ENCODE results near the gene SRBD1.

The SRBD1 gene

DNA sequence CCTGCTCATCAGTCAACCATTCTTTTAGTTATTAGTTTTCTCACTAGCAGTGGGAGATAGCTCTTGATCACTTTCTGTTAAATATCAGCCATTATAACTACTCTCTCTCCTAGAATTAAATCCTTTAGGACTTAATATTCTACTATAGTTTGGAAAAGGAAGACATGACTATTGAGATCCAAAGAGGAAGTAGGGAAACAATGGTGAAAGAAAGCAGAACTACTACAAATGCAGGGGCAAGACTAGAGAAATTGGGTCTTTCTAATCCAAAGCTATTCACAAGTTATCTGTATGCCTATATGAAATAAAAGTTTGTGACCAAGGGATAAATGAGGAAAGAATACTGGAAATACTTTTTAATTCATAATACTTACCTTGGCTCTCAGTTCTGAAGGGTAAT, 65.1 kb downstream of the SRBD1 start:
- no peak for DNase-seq (ENCODE audit: low read depth in 2 of 2)

- DNase-seq (ENCODE audit: low read depth in 2 of 2), result no peak
Measured at GRCh38 chr2:45543257-45543656, 67.8 kb downstream of the SRBD1 start.

- no peak for DNase-seq (ENCODE audit: low read depth in 2 of 2)
Measured at GRCh38 chr2:45542013-45542412, 69.1 kb downstream of the SRBD1 start.

GRCh38 chr2:45541450-45541849, 69.6 kb downstream of the SRBD1 start:
- DNase-seq (ENCODE audit: low read depth in 2 of 2), result no peak

GRCh38 chr2:45540942-45541341, 70.1 kb downstream of the SRBD1 start:
- no peak for DNase-seq (ENCODE audit: low read depth in 2 of 2)

DNA sequence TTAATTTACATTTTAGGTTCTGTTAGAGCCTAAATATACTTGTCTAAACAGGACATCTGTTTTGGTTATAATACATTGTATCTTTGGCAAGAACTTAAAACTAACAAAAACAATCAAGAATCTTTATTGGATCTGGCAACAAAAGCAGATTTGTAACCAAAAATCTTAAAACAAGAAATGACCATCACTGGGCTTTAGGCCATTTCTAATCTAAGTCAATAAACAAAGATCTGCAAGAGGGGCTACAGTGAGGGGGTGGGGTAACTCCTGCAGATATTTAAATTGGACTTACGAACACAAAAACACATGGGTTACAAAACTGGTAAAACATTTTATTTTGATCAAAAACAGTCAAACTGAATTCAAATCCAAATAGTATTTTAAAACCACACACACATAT, 77.3 kb downstream of the SRBD1 start:
- no peak for DNase-seq (ENCODE audit: low read depth in 2 of 2)

DNA sequence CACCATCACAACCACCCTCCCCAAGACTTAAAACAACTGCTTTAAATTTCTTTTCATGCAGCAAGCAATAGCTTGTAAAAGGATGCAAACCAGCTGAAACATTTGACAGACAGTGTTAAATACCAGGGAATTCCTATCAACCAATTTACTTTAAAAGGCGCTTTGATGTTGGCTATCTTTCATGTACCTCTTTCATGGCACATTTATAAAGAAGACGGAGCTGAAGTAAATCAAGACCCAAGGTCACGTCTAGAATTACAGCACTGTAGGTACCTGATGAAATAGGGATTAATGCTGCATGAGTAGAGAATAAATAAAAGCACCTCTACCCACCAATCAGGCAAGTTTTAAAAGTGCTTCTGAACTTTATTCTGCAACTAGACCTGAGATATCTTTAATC, 78.9 kb downstream of the SRBD1 start:
- DNase-seq (ENCODE audit: low read depth in 2 of 2), result no peak

DNA sequence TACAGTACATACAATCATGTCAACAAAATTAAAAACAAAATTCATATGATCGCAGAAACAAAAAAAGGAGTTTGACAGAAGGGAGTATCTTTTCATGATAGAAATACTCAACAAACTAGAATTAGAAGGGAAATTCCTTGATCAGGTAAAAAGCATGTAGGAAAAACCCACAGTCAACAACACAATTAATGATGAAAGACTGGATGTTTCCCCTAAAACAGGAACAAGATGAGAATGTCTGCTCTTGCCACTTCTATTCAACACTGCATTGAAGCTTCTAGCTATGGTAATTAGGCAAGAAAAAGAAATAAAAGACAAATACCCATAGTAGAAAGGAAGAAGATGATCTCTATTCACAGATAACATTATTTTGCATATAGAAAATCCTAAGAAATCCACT, 87.1 kb downstream of the SRBD1 start:
- no peak for DNase-seq (ENCODE audit: low read depth in 2 of 2)

DNA sequence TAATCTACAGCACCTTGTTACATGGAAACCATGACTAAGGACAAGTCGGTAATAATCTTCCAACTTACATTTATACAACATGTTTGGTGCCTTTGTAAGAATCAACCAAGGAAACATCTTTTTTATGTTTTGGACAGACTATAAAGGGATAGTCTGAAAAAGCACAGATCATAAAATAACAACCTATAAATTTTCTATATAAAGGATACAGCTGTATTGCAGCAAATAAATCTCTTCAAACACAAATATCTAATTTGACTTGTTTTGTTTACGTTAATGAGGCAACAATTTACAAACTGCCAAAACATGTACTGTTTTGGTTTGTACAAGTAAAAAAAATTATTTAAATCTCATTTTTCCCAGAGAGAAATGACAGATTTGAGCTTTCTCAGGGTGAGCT, 92.5 kb downstream of the SRBD1 start:
- DNase-seq (ENCODE audit: low read depth in 2 of 2), result no peak

GRCh38 chr2:45510701-45511420, 100.2 kb downstream of the SRBD1 start:
- no peak for DNase-seq (ENCODE audit: low read depth in 2 of 2)

- DNase-seq (ENCODE audit: low read depth in 2 of 2), result no peak
Measured at GRCh38 chr2:45506756-45507155, 104.3 kb downstream of the SRBD1 start.

- no peak for DNase-seq (ENCODE audit: low read depth in 2 of 2)
Measured at GRCh38 chr2:45505138-45505537, 105.9 kb downstream of the SRBD1 start.

GRCh38 chr2:45498661-45499550, 112.2 kb downstream of the SRBD1 start:
- DNase-seq (ENCODE audit: low read depth in 2 of 2), result no peak

DNA sequence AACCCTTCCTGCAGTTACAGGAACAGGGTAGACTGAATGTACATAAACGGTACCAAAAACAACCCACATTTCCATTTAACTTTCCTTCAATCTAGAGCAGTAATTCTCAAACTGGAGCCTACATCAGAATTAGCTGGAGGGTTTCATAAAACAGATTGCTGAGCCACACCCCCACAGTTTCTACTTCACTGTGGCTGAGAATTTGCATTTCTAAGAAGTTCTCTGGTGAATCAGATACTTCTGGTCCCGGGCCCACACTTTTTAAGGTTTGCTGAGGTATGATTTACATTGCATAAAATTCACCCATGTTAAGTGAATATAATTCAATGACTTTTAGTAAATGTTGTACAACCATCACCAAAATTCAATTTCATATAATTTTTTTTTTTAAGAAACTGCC, 113.7 kb downstream of the SRBD1 start:
- DNase-seq (ENCODE audit: low read depth in 2 of 2), result no peak

DNA sequence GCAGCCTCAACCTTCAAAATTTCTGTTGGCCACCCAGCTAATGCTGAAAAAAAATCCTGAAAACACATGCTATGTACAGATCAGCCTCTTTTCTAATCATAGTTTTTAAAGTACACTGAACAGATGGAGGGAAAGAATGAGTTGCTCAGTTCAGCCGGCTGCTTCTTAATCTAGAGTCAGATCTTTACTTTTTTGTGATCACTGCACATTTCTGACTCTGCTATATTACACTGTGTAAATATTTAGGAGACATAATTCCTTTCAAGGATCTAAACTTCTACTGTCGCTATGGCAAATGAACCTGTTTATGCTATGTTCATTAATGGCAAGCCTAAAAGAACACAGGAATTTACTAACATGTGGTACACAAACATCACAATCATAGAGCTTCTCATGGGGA, 114.2 kb downstream of the SRBD1 start:
- DNase-seq (ENCODE audit: low read depth in 2 of 2), result no peak

DNA sequence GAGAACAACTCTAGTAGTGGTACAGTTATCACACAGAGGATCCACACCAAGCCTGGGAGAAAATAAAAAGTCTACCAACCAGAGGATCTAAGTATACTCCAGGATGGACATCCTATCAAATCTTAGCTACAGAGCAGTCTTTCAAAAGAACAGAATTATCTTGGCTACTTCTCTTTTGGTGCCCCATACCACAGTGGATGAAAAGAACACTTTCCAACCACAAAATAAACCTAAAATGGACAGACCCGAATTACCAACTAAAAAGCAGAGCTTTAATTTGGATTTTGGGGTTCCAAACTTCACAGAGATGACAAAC, 116.1 kb downstream of the SRBD1 start:
- DNase-seq (ENCODE audit: low read depth in 2 of 2), result no peak

DNA sequence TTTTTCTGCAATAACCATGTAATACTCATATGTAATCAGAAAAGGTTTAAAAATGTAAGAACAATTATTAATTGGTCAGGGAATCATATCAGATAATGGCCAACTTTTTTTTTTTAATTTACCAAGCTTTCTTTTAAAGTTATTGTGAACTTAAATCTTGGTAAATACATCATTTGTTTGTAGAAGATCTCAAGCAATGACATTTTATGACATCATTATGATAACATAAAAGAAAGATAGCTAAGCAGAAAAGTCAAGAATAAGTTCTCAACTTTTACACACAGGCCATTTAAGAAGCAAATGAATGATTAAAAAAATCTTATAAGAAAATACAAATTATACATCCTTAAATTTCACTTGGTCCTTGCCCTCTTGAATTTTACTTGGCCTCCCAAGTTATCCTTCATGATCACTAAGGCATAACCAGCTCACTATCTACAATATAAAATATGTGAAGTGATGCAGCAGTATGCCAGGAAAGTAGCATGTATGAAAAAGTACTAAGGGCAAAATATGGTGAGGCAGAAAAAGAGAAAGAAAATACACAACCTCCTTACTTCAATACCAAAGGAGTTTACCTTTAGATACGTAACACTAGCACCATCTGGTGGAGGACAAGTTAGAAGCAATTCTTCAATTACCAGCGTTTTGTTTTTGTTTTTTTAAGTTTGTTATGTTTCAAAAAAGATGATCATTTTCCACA, 116.6 kb downstream of the SRBD1 start:
- no peak for DNase-seq (ENCODE audit: low read depth in 2 of 2)

- no peak for DNase-seq (ENCODE audit: low read depth in 2 of 2)
Measured at GRCh38 chr2:45484965-45485364, 126.1 kb downstream of the SRBD1 start.

- no peak for DNase-seq (ENCODE audit: low read depth in 2 of 2)
Measured at GRCh38 chr2:45483997-45484396, 127.1 kb downstream of the SRBD1 start.

- no peak for DNase-seq (ENCODE audit: low read depth in 2 of 2)
Measured at GRCh38 chr2:45477546-45477945, 133.5 kb downstream of the SRBD1 start.

GRCh38 chr2:45470531-45470930, 140.5 kb downstream of the SRBD1 start:
- no peak for DNase-seq (ENCODE audit: low read depth in 2 of 2)

DNA sequence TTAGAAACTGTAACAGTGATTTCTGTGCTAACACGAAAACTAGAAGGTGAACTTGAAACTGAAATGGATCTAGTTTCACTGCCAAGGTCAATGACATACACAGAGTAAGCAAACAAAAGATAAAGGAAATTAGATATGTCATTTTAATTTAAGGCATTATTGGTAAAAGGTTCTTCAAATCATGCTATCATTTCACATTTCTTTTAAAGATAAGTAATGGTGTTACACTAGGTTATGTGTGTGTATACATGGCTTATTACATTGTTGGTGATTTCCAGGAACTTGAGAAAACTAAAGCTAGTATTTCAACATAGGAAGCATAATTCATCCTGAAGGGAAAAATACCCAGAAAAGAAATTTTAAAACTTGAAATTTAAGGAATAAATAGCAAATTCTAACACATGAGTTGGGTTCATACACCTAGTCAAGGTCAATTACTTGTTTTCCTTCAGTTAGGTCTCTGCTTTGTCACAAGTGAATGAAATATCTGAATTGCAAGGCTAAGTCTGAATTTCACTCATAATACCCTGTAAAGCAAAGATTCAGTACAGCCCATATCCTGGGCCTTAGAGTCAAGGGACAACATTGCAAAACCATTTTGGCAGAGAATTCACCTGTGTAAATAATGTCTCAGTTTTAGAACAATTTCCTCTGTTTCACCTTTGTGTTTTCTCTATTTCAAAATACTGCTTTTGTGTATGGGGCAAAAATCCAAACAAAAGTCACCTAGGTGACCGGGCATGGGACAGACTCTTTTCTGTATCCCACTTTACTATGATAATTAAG, 141.6 kb downstream of the SRBD1 start:
- no peak for DNase-seq (ENCODE audit: low read depth in 2 of 2)

Data from stimulated activated CD8-positive, alpha-beta memory T cell treated with anti-CD3 and anti-CD28 coated beads, Interleukin-7, amount 100 ng/mL, for 4 hours (primary cell).